ENCODE results near the gene HLA-DOA.

HLA-DOA gene

GRCh38 chr6:33013608-33014007 is 4.2 kb upstream of the HLA-DOA start:
- Histone ChIP-seq H3K27ac (ENCODE audit: low read length) (no peak overlapping the region), H3K9me3 (replicated peaks; ENCODE audit: insufficient read depth, low read length) (no peaks in the 10 kb centered on the region), H3F3A (ENCODE audit: insufficient read depth, low read length) (no peaks in the 10 kb centered on the region)

GRCh38 chr6:33010356-33010755 is 965 bp upstream of the HLA-DOA start:
- no peak overlapping the region for H3K4me3 ChIP-seq (ENCODE audit: low read length)
- no peak overlapping the region for H2AFZ ChIP-seq (ENCODE audit: low read length)
- H3K9ac ChIP-seq (ENCODE audit: low read length), result no peak overlapping the region
- H3K27ac ChIP-seq (ENCODE audit: low read length), result no peak overlapping the region
- no peaks in the 10 kb centered on the region for H3K9me2 ChIP-seq (replicated peaks; ENCODE audit: insufficient read depth, low read length)
- DNase-seq, result no peak
- no peaks in the 10 kb centered on the region for H3K9me3 ChIP-seq (replicated peaks; ENCODE audit: insufficient read depth, low read length)
- no peaks in the 10 kb centered on the region for H3K4me1 ChIP-seq (ENCODE audit: low read length)
- H3F3A ChIP-seq (ENCODE audit: insufficient read depth, low read length), result no peaks in the 10 kb centered on the region
- H3K4me2 ChIP-seq (ENCODE audit: low read depth, low read length), result no peak overlapping the region
- no peaks in the 10 kb centered on the region for H3K36me3 ChIP-seq (replicated peaks; ENCODE audit: insufficient read depth, low read length)
- TF ChIP-seq EZH2 (optimal IDR thresholded peaks at IDR 0.05; ENCODE audit: low read depth, low read length) (no peak), EZH2phosphoT487 (IDR thresholded peaks at IDR 0.05; ENCODE audit: low read length) (no peak)
- TF ChIP-seq, protein P1, sequence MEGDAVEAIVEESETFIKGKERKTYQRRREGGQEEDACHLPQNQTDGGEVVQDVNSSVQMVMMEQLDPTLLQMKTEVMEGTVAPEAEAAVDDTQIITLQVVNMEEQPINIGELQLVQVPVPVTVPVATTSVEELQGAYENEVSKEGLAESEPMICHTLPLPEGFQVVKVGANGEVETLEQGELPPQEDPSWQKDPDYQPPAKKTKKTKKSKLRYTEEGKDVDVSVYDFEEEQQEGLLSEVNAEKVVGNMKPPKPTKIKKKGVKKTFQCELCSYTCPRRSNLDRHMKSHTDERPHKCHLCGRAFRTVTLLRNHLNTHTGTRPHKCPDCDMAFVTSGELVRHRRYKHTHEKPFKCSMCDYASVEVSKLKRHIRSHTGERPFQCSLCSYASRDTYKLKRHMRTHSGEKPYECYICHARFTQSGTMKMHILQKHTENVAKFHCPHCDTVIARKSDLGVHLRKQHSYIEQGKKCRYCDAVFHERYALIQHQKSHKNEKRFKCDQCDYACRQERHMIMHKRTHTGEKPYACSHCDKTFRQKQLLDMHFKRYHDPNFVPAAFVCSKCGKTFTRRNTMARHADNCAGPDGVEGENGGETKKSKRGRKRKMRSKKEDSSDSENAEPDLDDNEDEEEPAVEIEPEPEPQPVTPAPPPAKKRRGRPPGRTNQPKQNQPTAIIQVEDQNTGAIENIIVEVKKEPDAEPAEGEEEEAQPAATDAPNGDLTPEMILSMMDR (IDR thresholded peaks at IDR 0.05; ENCODE audit: low read length), result no peak
- no peaks in the 10 kb centered on the region for H3K79me2 ChIP-seq (ENCODE audit: low read length)
- no peaks in the 10 kb centered on the region for H4K20me1 ChIP-seq (ENCODE audit: insufficient read depth, low read length)
- peaks cover 15% of the 10 kb centered on the region for H3K27me3 ChIP-seq (replicated peaks; ENCODE audit: insufficient read depth, low read length)

More at GRCh38 chr6:33013608-33014007, 4.2 kb upstream of the HLA-DOA start:
- no peak overlapping the region for H3K4me2 ChIP-seq (ENCODE audit: low read depth, low read length)
- H3K9ac ChIP-seq (ENCODE audit: low read length), result no peak overlapping the region
- no peaks in the 10 kb centered on the region for H4K20me1 ChIP-seq (ENCODE audit: insufficient read depth, low read length)
- no peak for DNase-seq
- H3K36me3 ChIP-seq (replicated peaks; ENCODE audit: insufficient read depth, low read length), result no peaks in the 10 kb centered on the region
- peaks cover 31% of the 10 kb centered on the region for H3K27me3 ChIP-seq (replicated peaks; ENCODE audit: insufficient read depth, low read length)
- no peaks in the 10 kb centered on the region for H3K79me2 ChIP-seq (ENCODE audit: low read length)
- no peaks in the 10 kb centered on the region for H3K9me2 ChIP-seq (replicated peaks; ENCODE audit: insufficient read depth, low read length)
- no peak overlapping the region for H3K4me3 ChIP-seq (ENCODE audit: low read length)
- H2AFZ ChIP-seq (ENCODE audit: low read length), result no peak overlapping the region
- H3K4me1 ChIP-seq (ENCODE audit: low read length), result 0 out of 2 replicates have a peak, but pooled peaks cover 4% of the 10 kb centered on the region
- TF ChIP-seq EZH2phosphoT487 (IDR thresholded peaks at IDR 0.05; ENCODE audit: low read length) (no peak), EZH2 (optimal IDR thresholded peaks at IDR 0.05; ENCODE audit: low read depth, low read length) (no peak)
- TF ChIP-seq, protein P1 (IDR thresholded peaks at IDR 0.05; ENCODE audit: low read length), result no peak

GRCh38 chr6:33007831-33008400 is 1.5 kb downstream of the HLA-DOA start:
- no peak overlapping the region for H3K27ac ChIP-seq (ENCODE audit: low read length)
- no peaks in the 10 kb centered on the region for H3K9me2 ChIP-seq (replicated peaks; ENCODE audit: insufficient read depth, low read length)
- H3K9me3 ChIP-seq (replicated peaks; ENCODE audit: insufficient read depth, low read length), result no peaks in the 10 kb centered on the region
- no peak overlapping the region for H2AFZ ChIP-seq (ENCODE audit: low read length)
- H3K9ac ChIP-seq (ENCODE audit: low read length), result no peak overlapping the region
- no peaks in the 10 kb centered on the region for H4K20me1 ChIP-seq (ENCODE audit: insufficient read depth, low read length)
- H3K27me3 ChIP-seq (replicated peaks; ENCODE audit: insufficient read depth, low read length), result peaks cover 5% of the 10 kb centered on the region
- no peak overlapping the region for H3K4me3 ChIP-seq (ENCODE audit: low read length)
- no peaks in the 10 kb centered on the region for H3K4me1 ChIP-seq (ENCODE audit: low read length)
- H3K36me3 ChIP-seq (replicated peaks; ENCODE audit: insufficient read depth, low read length), result no peaks in the 10 kb centered on the region
- no peak overlapping the region for H3K4me2 ChIP-seq (ENCODE audit: low read depth, low read length)
- H3F3A ChIP-seq (ENCODE audit: insufficient read depth, low read length), result no peaks in the 10 kb centered on the region
- no peaks in the 10 kb centered on the region for H3K79me2 ChIP-seq (ENCODE audit: low read length)
- no peak for TF ChIP-seq EZH2phosphoT487 (IDR thresholded peaks at IDR 0.05; ENCODE audit: low read length)
- no peak for TF ChIP-seq EZH2 (optimal IDR thresholded peaks at IDR 0.05; ENCODE audit: low read depth, low read length)
- no peak for DNase-seq

GRCh38 chr6:33004940-33005339 is 4.5 kb downstream of the HLA-DOA start:
- no peaks in the 10 kb centered on the region for H3K9me3 ChIP-seq (replicated peaks; ENCODE audit: insufficient read depth, low read length)
- no peaks in the 10 kb centered on the region for H4K20me1 ChIP-seq (ENCODE audit: insufficient read depth, low read length)
- no peak overlapping the region for H3K27ac ChIP-seq (ENCODE audit: low read length)
- H3K9ac ChIP-seq (ENCODE audit: low read length), result no peak overlapping the region
- no peak for DNase-seq
- no peaks in the 10 kb centered on the region for H3F3A ChIP-seq (ENCODE audit: insufficient read depth, low read length)
- no peaks in the 10 kb centered on the region for H3K36me3 ChIP-seq (replicated peaks; ENCODE audit: insufficient read depth, low read length)
- TF ChIP-seq EZH2 (optimal IDR thresholded peaks at IDR 0.05; ENCODE audit: low read depth, low read length), result no peak
- TF ChIP-seq, protein P1 (IDR thresholded peaks at IDR 0.05; ENCODE audit: low read length), result no peak
- no peak for TF ChIP-seq EZH2phosphoT487 (IDR thresholded peaks at IDR 0.05; ENCODE audit: low read length)
- no peaks in the 10 kb centered on the region for H3K79me2 ChIP-seq (ENCODE audit: low read length)
- H3K27me3 ChIP-seq (replicated peaks; ENCODE audit: insufficient read depth, low read length), result peaks cover 4% of the 10 kb centered on the region; the same call in 1 of the 2 replicates
- H3K4me1 ChIP-seq (ENCODE audit: low read length), result no peaks in the 10 kb centered on the region
- H3K4me2 ChIP-seq (ENCODE audit: low read depth, low read length), result no peak overlapping the region
- H3K9me2 ChIP-seq (replicated peaks; ENCODE audit: insufficient read depth, low read length), result no peaks in the 10 kb centered on the region
- no peak overlapping the region for H3K4me3 ChIP-seq (ENCODE audit: low read length)
- H2AFZ ChIP-seq (ENCODE audit: low read length), result no peak overlapping the region
